Activated T-cell treated with anti-CD3 and anti-CD28 coated beads for 4 hours (primary cell): Measurements from ENCODE around the gene ANAPC10.
"Not testable (repeated sequence)": the region's sequence is repeated elsewhere in the genome, so short reads cannot be mapped to it uniquely, and the experiment has no call there.

Experiments
- DNase-seq: peaks from one replicate; pipeline ENCODE4 v3.0.0-alpha.2; 2020

ANAPC10 gene

GRCh38 chr4:145001635-145002034 lies 96.4 kb downstream of the ANAPC10 start:
- no peak for DNase-seq

GRCh38 chr4:145000656-145001055 lies 97.3 kb downstream of the ANAPC10 start:
- DNase-seq: not testable (repeated sequence)

GRCh38 chr4:144989306-144989705 lies 108.7 kb downstream of the ANAPC10 start:
- no peak for DNase-seq

- DNase-seq: no peak
These were observed 112.5 kb downstream of the ANAPC10 start for GRCh38 chr4:144985531-144985930.

GRCh38 chr4:144985014-144985413 lies 113.0 kb downstream of the ANAPC10 start:
- DNase-seq: no peak

- no peak for DNase-seq
These were observed 113.8 kb downstream of the ANAPC10 start for GRCh38 chr4:144984241-144984640.

- no peak for DNase-seq
These were observed 122.3 kb downstream of the ANAPC10 start for GRCh38 chr4:144975718-144976117.

- DNase-seq: no peak
These were observed 127.4 kb downstream of the ANAPC10 start for GRCh38 chr4:144970597-144970996.

- DNase-seq: no peak
These were observed 128.2 kb downstream of the ANAPC10 start for GRCh38 chr4:144969821-144970220.

- no peak for DNase-seq
These were observed 129.4 kb downstream of the ANAPC10 start for GRCh38 chr4:144968606-144969005.

- no peak for DNase-seq
These were observed 130.8 kb downstream of the ANAPC10 start for GRCh38 chr4:144967161-144967560.

- no peak for DNase-seq
These were observed 135.7 kb downstream of the ANAPC10 start for GRCh38 chr4:144962300-144962699.

- no peak for DNase-seq
These were observed 142.9 kb downstream of the ANAPC10 start for GRCh38 chr4:144955104-144955503.

- no peak for DNase-seq
These were observed 143.8 kb downstream of the ANAPC10 start for GRCh38 chr4:144954230-144954629.

- no peak for DNase-seq
These were observed 149.6 kb downstream of the ANAPC10 start for GRCh38 chr4:144948421-144948820.

GRCh38 chr4:144948009-144948408 lies 150.0 kb downstream of the ANAPC10 start:
- DNase-seq: no peak
